Measurements from ENCODE around the gene KANSL1L.
A peak's percentile ranks its signal among the peaks of the same experiment; 100 is the strongest.

GRCh38 chr2:210002158-210003157 lies 168.8 kb downstream of the KANSL1L start, which contains the start of gene RPE:
- TF ChIP-seq, protein P1, sequence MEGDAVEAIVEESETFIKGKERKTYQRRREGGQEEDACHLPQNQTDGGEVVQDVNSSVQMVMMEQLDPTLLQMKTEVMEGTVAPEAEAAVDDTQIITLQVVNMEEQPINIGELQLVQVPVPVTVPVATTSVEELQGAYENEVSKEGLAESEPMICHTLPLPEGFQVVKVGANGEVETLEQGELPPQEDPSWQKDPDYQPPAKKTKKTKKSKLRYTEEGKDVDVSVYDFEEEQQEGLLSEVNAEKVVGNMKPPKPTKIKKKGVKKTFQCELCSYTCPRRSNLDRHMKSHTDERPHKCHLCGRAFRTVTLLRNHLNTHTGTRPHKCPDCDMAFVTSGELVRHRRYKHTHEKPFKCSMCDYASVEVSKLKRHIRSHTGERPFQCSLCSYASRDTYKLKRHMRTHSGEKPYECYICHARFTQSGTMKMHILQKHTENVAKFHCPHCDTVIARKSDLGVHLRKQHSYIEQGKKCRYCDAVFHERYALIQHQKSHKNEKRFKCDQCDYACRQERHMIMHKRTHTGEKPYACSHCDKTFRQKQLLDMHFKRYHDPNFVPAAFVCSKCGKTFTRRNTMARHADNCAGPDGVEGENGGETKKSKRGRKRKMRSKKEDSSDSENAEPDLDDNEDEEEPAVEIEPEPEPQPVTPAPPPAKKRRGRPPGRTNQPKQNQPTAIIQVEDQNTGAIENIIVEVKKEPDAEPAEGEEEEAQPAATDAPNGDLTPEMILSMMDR (IDR thresholded peaks at IDR 0.05) = no peak
- TF ChIP-seq SIN3A (IDR thresholded peaks at IDR 0.05; ENCODE audit: borderline replicate concordance, low read depth, low read length) = 0 out of 2 replicates have a peak, but pooled peaks have one; percentile 67
- peak; percentile 83 for TF ChIP-seq YY1 (IDR thresholded peaks at IDR 0.05; ENCODE audit: low read depth)
